ENCODE results near the gene BRD9.
"Not testable (repeated sequence)": the region's sequence is repeated elsewhere in the genome, so short reads cannot be mapped to it uniquely, and the experiment has no call there.

Gene BRD9

DNA sequence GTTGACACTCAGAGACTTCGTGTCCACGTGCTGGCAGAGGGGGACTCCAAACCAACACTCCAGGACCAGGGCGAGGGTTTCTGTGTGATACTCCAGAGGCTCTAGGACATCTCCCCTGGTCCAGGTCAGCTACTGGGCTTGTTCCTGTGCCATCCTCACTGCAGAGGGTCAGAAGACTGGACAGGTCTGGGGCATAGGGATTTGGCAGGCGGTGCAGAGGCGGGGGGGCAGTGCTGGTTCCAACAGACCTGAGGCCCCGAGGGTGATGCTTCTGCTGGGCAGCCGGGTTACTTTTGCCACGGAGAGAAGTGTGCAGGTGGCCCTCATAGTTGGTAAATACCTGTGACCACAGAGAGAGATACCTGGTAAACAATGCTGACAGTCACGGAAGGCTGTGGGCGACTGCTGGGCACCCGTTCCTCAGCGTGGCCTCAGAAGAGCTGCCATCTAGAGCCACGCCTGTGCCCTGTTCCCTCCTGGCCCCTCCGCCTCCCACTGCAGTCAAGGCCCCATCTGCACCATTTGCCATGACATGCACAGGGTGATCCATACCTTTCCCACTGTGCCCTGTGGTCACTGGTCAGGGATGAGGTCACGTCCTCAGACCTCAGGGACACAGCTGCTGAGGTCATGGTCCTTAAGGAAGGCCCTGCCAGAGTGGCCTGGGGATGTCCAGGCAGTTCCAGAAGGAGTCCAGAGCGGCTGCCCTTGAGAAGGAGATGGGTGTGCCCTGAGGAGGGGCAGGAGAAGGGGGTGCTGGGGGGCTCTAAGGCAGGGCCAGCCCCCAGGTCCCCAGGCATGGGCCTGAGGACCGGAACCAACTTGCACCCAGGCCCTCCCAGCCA, 30.1 kb upstream of the BRD9 start:
- no peak for DNase-seq

DNA sequence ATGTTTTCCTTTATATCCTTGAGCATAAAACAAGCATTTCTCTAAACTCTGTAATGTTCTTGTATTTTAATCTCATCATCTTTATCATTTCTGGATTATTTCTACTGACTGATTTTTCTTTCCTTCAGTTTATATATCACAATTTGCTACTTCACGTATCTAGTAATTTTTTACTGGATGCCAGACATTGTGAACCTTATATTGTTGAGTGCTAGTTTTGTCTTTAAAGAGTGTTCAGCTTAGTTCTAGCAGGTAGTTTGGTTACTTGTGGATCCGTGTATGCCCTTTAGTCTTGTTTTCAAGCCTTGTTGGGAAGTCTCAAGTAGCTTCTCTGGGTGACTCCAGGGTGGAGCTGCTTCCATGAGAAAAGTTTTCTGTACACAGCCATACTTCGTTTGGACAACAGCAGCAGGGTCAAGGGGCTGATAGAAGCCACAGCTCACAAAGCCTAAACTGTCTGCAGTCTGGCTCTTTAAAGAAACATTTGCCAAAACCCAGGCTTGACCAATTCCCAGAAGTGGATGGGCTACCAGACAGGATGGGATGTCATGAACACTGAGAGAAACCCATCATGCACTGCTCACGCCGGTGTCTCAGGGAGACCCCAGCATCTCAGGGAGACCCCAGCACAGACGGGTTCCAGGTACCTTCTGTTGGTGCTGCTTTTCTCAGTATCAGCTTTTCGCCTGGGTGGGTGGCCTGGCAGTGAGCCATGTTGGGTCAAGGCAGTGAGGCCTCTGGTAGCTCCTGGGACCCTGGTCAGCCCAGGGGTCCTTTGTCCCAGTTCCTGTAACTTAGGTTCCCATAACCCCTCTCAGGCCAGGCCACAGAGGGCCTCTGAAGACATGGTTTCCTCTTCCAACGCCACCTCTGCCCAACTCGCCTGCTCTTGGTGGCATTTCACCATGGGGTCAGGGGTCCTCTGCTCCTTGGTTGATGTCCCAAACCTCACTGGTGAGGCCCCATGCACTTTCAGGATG, 29.1 kb upstream of the BRD9 start:
- DNase-seq, result no peak

DNA sequence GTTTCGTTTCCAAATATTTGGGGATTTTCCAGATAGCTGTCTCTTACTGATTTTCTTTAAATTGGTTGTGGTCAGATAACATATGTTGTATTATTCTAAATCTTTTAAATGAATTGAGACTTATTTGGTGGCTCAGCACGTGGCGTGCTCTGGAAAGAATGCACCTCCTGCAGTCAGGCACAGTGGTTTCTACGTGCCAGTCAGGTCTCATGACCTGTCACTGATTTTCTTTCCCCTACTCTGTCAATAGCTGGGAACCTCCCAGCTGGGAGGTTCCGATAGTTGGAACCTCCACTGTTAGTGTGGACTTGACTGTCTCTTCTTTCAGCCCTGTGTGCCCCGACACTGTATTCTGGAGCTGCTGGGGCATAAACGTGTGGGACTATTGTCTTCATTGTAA, 27.7 kb upstream of the BRD9 start:
- DNase-seq, result no peak

DNA sequence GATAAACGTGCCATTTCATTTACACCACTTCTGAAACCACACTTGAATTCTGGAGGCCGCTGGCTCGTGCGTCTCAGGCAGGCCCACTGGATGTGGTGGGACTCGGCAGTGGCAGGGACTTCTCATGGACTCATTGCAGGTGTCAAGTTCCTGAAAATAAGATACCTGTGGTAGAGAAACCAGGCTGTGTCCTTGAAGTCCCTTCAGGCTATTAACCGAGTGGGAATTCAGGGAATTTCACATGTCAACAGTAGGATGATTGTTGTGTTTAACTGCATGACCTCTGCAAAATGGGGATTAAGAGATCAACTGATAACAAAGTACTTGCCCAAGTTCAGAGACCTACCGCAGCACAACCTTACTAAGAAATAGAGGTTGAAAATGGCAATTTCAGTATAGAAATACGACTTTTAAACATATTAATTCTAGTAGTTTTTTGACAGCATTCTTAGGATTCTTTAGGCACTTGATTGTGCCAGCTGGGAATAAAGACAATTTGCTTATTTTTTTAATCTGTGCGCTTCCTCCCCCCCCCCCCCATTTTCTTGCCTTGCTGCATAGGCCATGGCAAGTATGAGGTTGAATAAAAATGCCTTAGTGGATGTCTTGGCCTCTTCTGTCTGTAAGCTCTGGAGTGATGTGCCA, 26.9 kb upstream of the BRD9 start:
- DNase-seq, result no peak

DNA sequence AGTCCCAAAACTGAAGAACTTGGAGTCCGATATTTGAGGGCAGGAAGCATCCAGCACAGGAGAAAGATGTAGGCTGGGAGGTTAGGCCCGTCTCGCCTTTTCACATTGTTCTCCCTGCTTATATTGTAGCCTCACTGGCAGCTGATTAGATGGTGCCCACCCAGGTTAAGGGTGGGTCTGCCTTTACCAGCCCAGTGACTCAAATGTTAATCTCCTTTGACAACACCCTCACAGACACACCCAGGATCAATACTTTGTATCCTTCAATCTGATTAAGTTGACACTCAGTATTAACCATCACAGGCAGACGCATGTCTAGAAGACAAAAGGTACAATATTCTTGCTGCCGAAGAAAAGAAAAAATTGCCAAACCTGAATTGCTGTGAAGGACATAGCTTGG, 26.1 kb upstream of the BRD9 start:
- not testable (repeated sequence) for DNase-seq

DNA sequence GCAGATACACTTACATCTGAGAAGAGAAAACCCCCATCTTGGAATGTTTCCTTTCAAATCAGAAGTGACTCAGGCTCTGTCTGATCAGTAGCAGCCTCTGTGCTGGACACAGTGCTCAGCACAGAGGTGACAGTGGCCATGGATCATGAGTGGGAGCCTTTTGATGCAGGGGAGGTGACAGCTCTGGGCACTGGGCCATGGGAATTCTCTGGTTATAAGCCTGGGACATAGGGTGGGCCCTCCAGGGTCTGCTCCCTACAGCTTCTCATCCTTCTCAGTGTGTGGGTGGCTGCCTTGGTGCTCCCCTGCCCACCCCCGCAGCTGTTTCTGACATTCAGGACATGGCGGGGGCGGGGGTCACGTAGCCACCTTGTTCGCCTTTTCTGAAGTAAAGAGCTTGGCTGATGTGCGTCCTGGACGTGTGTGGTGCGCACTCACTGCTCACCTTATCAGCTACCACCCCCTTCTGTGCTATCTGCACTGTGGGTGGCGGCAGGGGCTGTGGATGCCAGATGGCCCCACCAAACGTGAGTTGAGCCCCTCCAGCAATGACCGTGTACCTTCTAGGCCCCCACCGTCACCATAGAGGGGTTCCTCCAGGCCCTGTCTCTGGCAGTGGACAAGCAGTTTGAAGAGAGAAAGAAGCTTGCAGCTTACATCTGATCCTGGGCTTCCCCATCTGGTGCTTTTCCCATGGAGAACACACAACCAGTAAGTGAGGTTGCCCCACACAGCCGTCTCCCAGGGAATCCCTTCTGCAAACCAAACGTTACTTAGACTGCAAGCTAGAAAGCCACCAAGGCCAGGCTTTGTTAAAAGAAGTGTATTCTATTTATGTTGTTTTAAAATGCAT, 24.1 kb upstream of the BRD9 start:
- no peak for DNase-seq

DNA sequence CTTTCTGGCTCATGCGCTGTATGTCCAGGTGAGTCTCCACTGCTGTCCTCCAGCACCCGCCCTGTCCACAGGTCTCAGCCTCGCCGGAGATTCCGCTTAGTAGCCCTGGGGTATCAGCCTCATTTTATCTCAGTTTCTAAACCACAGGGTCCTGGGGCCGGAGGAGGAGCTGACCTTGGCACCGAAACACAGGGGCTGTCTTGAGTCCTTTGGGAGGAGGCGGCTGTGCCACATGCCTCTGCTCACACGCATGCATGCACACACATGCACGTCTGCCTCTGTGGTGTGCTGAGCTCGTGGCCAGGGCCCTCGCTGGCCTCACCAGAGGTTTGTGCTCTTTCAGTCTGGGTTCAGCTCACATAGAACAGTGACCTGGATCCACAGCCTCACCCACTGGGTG, 23.3 kb upstream of the BRD9 start:
- no peak for DNase-seq

DNA sequence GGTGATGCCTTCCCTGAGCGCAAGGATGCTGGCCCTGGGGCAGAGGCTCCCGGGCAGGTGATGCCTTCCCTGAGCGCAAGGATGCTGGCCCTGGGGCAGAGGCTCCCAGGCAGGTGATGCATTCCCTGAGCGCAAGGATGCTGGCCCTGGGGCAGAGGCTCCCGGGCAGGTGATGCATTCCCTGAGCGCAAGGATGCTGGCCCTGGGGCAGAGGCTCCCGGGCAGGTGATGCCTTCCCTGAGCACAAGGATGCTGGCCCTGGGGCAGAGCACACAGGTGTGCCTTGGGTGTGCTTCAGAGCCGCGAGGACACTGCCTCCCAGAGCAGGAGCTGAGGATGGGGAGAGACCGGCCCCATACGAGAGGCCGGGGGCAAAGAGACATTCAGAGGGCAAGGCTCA, 22.7 kb upstream of the BRD9 start:
- not testable (repeated sequence) for DNase-seq

DNA sequence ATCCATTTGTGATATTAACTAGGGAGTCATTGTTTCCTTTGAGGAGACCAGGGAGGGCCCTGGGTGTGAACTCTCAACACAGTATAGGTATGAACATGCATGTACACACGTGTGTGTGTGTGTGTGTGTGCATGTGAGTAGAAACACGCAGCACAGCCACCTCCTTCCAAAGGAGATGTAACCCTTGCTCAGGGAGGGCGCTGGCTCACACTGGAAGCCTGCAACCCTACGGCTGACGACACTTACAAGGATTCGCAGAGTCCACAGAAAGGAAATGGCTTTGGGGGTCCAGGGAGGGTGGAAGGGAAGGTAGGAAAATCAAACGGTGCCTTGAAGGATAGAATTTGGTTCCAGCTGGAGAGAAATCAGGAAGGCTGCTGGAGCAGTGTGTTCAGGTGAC, 22.0 kb upstream of the BRD9 start:
- no peak for DNase-seq

DNA sequence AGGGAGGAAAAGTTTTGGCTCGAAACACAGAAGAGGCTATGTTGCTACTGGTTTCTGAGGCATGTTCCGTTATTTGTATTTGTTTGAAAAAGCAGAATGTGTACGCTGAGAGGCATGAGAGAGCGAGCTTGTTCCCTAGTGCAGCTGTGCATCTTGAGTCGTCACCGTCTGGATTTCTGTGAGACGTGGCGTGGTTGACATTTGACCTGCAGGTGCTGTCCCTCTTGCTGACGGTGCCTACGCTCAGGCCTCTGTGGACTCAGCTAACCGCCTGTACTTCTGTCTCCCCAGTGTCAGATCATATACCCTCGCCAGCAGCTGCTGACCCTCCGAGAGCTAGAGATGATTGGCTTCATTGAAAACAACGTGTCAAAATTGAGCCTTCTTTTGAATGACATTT, 21.6 kb upstream of the BRD9 start:
- no peak for DNase-seq

DNA sequence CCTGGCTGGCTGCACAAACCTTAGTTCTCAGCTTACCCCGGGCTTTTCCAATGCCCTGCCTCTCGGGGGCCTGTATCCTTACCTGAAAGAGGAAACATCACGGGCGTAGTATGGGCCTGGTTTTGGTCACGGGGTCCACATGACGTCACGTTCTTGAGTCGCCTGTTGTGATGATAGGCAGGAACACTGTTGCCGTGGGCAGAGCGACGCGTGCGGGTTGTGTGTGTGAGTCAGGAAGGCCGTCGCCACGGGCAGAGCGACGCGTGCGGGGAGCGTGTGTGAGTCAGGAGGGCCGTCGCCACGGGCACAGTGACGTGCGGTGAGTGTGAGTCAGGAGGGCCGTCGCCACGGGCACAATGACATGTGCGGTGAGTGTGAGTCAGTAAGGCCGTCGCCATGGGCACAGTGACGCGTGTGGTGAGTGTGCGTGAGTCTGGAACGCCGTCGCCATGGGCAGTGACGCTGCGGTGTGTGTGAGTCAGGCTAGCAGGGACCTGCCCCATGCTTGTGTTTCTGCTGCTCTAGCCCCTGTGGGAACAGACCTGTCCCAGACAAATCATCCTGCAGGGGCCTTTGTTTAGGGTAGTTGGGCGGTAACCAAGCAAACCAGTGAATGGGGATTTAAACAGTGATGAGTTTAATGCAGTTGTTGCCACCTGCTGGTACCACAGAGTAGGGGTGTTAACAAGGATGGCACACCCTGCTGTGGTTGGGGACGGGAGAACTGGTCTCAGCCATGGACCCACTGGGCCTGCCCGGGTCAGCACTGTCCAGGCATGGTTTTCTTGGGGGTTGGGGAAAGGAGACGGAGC, 19.9 kb upstream of the BRD9 start:
- DNase-seq, result no peak

DNA sequence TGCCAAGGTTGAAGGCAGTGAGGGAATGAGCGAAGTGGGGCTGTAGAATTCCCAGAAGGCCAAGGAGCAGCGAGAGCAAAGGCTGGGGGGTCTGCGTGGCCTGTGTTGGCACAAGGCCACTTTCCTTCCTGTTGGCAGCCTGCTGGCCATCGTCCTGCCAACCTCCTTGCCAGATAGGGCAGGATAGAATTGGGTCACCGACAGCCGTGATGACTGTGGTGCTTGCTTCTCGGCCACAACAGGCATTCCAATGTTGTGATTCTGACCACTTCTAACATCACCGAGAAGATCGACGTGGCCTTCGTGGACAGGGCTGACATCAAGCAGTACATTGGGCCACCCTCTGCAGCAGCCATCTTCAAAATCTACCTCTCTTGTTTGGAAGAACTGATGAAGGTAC, 19.0 kb upstream of the BRD9 start:
- no peak for DNase-seq

DNA sequence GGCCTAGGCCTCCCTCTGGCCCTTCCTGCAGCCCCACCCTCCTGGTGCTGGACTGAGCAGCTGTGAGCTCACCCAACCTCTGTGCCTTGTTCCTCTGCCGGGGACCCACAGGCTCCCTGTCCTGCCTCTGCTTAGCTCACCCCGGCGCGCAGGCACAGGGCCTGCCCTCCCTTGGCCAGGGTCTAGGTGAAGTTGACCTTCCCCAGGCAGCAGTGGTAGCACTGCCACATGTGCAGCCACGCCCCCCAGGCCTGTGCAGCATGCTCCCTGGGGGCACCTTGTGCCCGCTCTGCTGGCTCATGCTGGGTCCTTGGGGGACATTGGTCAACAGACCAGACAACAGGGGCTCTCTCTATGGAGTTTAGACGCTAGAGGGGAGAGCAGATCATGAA, 18.2 kb upstream of the BRD9 start:
- DNase-seq, result no peak

DNA sequence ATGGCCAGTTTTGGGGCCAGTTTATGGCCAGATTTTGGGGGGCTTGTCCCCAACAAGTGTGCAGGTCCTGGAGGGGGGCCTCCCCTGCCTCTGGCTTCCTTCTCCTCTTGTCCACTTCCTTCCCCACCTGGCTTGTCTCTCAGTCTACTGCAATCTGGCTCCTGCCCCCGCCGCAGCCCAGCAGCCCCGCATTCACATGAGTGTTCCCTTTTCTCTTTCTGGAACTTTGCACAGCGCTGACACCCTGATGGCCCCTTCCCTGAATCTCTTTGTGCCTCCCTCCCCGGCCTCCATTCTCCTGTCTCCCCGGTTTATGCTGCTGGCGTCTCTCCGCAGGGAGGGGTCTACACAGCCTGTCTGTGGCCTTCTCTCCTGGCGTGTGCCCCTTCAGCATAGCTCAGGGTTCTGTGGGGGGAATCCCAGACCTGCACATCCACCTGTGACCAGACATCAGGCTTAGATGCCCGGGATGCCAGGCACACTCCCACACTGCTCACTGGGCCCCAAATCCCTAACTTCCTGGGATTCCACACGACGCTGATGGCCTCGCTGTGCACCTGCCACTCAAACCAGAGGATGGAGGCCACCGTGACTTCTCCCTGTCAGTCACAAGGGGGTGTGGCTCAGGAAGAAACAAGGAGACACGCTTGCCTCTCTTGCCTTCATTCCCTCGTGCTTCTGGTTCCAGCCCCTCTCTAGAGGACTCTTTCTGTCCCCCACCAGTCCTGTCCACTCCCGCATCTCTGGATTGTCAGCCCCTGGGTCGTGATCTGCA, 17.6 kb upstream of the BRD9 start:
- DNase-seq, result no peak

DNA sequence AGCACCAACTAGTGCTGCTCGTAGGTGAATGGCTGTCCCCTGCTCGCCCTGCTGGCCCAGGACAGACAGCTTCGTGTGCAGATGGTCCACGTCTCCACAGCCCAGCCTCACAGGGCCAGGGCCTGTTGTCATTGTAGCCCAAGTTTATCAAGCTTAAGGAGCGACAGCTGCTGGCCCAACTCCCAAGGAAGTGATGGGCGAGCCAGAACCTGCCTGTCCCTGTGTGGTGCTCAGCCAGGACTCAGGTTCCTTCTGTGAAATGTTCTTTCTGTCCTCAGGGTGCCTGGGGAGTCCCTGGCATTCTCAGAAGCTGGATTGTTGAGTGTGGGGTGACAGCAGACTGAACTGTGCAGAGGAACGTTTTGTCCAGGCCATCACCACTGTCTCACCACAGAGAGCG, 16.5 kb upstream of the BRD9 start:
- no peak for DNase-seq

DNA sequence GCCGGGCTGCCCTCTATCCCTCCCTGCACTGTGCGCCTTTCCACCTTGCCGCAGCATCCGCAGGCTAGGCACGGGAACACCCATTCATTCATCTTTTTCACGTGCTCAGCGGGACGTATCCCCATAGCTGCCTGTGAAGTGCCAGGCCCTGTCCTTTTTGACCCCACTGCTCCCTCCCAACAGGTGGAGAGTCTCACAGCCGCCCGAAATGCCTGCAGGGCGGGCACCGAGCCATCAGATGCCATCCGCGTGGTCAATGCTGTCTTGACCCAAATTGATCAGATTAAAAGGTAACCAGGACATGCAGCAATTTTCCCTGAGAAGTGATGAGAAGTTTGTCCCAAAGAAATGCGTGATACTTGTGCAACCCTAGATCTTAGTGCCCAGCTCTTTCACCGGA, 15.6 kb upstream of the BRD9 start:
- DNase-seq, result no peak

DNA sequence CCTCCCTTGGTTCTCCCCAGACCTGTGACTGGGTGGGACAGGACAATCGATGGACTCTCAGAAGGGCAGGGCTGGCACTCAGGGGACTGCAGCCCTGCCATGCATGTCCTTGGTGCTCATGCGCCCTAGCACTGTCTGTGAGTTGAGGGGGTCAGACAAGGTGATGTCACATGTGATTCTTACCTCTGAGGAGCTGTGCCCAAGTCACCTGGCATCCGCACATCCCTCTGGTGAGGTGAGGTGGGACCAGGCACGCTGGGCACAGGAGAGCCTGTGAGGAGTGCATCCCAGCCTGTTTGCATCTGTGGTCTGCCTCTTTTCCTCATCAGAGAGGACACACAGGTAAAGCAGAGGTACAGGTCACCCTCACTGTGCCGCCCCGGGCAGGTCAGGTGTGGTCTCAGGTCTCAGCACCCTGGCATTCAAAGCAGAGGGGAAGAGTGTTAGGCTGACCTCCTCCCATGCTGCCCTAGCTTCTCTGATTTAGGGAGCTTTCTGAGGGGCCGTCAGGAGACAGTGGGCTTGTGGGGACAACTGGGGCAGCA, 14.8 kb upstream of the BRD9 start:
- no peak for DNase-seq

DNA sequence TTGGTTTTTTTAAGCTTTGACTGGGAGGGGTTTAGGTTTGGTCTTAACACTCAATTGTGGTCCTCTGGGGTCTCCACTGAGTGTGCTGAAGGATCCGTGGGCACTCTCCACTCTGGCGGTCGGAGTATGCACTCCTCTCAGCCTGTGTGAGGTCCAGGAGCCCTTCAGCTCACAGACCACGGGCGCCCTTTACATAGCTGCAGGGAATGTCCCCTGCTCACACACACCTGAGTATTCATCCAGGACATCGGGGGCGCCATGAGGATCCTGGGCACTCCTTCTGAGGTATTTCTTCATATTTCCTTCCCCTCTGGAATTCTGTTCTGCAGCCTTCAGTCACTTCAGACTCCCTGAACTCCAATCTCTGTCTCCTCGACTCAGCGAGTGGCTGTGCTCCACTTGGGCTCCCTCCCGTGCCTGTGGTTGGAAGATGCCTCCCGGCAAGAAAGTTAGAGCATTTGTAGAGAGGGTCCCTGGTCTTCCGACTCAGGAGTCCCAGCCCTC, 12.6 kb upstream of the BRD9 start:
- no peak for DNase-seq

DNA sequence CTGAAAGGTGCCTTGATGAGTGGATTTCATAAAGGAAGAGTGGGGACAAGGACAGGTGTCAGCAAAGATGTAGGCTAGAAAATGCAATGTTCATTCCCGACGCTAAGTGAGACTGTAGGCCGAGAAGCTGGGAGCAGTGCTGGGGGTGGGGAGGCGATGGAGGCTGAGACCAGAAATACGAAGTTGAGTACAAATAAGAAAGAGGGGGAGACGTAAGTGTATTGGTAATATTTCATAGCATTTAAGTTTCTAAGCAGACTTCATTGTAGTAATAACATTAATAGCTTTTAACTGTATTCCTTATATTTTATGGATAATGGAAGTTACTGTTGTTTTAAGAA, 11.1 kb upstream of the BRD9 start:
- no peak for DNase-seq

DNA sequence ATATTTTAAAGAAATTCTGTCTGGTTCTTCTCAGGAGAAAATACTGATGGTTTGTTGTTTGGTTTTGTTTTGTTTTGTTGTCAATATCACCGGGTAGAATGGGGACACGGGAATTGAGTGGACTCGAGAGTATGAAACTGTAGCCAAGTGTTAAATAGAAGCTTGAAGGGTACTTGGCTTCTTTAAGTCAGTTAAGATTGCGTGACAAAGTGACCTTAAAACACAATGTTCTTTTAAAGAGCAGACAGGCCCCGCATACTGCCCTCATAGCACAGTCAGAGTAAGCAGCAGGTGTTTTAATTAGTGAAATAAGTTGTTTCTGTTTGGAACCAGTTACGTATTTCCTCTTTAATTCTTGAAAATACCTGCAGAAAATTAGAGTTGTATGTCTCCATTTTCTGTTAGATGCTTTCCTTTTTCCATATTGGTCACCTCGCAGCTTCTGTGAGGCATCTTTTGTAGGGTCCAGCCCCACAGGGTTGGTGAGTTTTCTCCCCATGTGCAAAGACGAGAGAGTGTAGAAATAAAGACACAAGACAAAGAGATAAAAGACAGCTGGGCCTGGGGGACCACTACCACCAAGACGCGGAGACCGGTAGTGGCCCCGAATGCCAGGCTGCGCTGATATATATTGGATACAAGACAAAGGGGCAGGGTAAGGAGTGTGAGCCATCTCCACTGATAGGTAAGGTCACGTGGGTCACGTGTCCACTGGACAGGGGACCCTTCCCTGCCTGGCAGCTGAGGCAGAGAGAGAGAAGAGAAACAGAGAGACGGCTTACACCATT, 9.7 kb upstream of the BRD9 start:
- DNase-seq, result no peak

Data from cerebellar nuclear complex (tissue), 1 donor.